Transverse colon (tissue), 4 donors: Measurements from ENCODE around the gene THBD. TPM values are rescaled to one million over a fixed set of nuclear protein-coding genes. Genes with fewer than 3 reads are reported as not detected.

ENCODE experiments used
- DNase-seq: peaks from one replicate; pipeline ENCODE4 v3.0.0-alpha.2; 2019
- H3K27ac ChIP-seq, 4 donors: fragments of 200-600 bp; sonication (generic); 2 replicates each; pipeline ENCODE4 v1.5.1; 2016 to 2018; ENCODE audit warnings: inconsistent platforms in 4 of 4
- H3K27me3 ChIP-seq: fragments of 200-600 bp; sonication (generic); 2 replicates; pipeline ENCODE4 v1.5.1; 2017; ENCODE audit warnings: inconsistent platforms
- H3K36me3 ChIP-seq, 4 donors: fragments of 200-600 bp; sonication (generic); 2 replicates each; pipeline ENCODE4 v1.5.1; 2017 to 2019; ENCODE audit warnings: inconsistent platforms in 4 of 4
- H3K4me1 ChIP-seq, 4 donors: fragments of 200-600 bp; sonication (generic); 2 replicates each; pipeline ENCODE4 v1.5.1; 2017 to 2020; ENCODE audit warnings: inconsistent platforms in 4 of 4
- H3K4me3 ChIP-seq, 4 donors: fragments of 200-600 bp; sonication (generic); 1 replicate in 1 of 4; 2 replicates in 3 of 4; pipeline versions ENCODE4 v1.5.1 to v1.6.1; 2017 to 2019; ENCODE audit warnings: inconsistent platforms in 4 of 4
- H3K9me3 ChIP-seq, 2 donors: fragments of 200-600 bp; sonication (generic); 2 replicates each; pipeline ENCODE4 v1.5.1; 2017 to 2019; ENCODE audit warnings: inconsistent platforms in 2 of 2
- EP300 ChIP-seq: sonication (generic); formaldehyde crosslinking; IDR thresholded peaks from one replicate; pipeline ENCODE4 v1.6.1; 2017; ENCODE audit warnings: antibody characterized with exemption, low read depth
- POLR2A ChIP-seq: fragments of 450-650 bp; IDR thresholded peaks from one replicate; pipeline ENCODE4 v1.6.1; 2016; ENCODE audit warnings: antibody characterized with exemption, mild to moderate bottlenecking, moderate library complexity
- POLR2AphosphoS5 ChIP-seq, 3 donors: sonication (generic); formaldehyde crosslinking; IDR thresholded peaks; one replicate each; pipeline ENCODE4 v1.6.1; 2016; ENCODE audit warnings: antibody characterized with exemption in 3 of 3
- WGBS, 2 donors: methylation state at CpG; one replicate each; pipeline ENCODE4 v1.1.5; 2018; ENCODE audit warnings: low coverage in 1 of 2; 5-methylcytosine and 5-hydroxymethylcytosine counted together
- in situ Hi-C, 4 donors: fragments of 200-750 bp; cut with MboI; loops; one replicate each; pipeline versions ENCODE4 v1.15.0 to v1.15.1; 2017; ENCODE audit warnings: low sequenced_read_pairs in 3 of 4, low pct_ligation_motif_present in 1 of 4, low pct_unique_long_range_greater_than_20kb in 1 of 4
- intact Hi-C: fragments of 100-400 bp; cut with DNase I; formaldehyde crosslinking; loops from one replicate; pipeline ENCODE4 v1.15.1; 2023; ENCODE audit warnings: low total_unique reads
- total RNA-seq, 4 donors: library from RNA; depleted of rRNA; stranded (reverse); fragments of >200 nt; gene quantifications; one replicate each; pipeline ENCODE4 v1.1.0, GENCODE V29; 2016
- TF ChIP-seq, protein P1 (sequence below), 5 experiments: fragments of 200-600 bp in 3 of 5; fragments of 450-650 bp in 2 of 5; sonication (generic) in 3 of 5; IDR thresholded peaks; 1 replicate in 2 of 5; 2 replicates in 3 of 5; pipeline ENCODE4 v1.5.1; 2016 to 2017; ENCODE audit warnings: antibody characterized with exemption in 5 of 5, inconsistent platforms in 3 of 5, mild to moderate bottlenecking in 2 of 5, moderate library complexity in 1 of 5

The THBD gene
- total RNA-seq, 4 donors from 2014 or later: 7.8 to 30.3 (median 18.6) TPM

DNA sequence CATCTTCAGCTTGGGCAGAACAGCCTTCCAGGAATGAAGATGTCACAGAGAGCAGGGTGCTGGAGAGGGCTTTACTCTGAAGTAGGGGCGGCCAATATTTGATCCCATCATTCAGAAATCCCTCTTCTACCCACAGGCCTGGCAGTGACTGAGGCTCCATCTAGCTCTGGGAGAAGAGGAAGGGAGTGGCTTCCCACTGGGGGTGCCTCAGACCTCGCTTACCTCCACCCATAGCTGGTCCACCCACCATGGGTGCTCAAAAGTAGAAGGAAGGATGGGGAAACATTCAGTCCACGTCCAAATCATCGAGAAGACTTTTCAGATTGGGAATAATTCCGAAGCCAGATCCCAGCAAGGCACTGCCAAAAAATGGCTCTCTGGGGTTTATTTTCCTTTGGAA lies 11.8 kb upstream of the THBD start:
- peak overlapping the region; percentile 40 to 71 (median 63) for H3K27ac ChIP-seq
- H3K36me3 ChIP-seq: no peaks in the 10 kb centered on the region
- no peaks in the 10 kb centered on the region for H3K9me3 ChIP-seq
- in situ Hi-C loops: no loop called here
- 64% methylated on average over 5 of the region's 5 CpGs; no CpG with 5 or more reads in 1 of the 2 donors for WGBS, 2 donors
- TF ChIP-seq, protein P1, sequence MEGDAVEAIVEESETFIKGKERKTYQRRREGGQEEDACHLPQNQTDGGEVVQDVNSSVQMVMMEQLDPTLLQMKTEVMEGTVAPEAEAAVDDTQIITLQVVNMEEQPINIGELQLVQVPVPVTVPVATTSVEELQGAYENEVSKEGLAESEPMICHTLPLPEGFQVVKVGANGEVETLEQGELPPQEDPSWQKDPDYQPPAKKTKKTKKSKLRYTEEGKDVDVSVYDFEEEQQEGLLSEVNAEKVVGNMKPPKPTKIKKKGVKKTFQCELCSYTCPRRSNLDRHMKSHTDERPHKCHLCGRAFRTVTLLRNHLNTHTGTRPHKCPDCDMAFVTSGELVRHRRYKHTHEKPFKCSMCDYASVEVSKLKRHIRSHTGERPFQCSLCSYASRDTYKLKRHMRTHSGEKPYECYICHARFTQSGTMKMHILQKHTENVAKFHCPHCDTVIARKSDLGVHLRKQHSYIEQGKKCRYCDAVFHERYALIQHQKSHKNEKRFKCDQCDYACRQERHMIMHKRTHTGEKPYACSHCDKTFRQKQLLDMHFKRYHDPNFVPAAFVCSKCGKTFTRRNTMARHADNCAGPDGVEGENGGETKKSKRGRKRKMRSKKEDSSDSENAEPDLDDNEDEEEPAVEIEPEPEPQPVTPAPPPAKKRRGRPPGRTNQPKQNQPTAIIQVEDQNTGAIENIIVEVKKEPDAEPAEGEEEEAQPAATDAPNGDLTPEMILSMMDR (IDR thresholded peaks at IDR 0.05): no peak
- TF ChIP-seq POLR2A (no peak), POLR2AphosphoS5 (IDR thresholded peaks at IDR 0.05) (no peak), EP300 (no peak)
- no peak for DNase-seq
- no peaks in the 10 kb centered on the region for H3K27me3 ChIP-seq
- H3K4me1 ChIP-seq: peaks cover 5 to 23% (median 7%) of the 10 kb centered on the region in 4 donors
- H3K4me3 ChIP-seq: no peak overlapping the region
- intact Hi-C loops: no loop called here

DNA sequence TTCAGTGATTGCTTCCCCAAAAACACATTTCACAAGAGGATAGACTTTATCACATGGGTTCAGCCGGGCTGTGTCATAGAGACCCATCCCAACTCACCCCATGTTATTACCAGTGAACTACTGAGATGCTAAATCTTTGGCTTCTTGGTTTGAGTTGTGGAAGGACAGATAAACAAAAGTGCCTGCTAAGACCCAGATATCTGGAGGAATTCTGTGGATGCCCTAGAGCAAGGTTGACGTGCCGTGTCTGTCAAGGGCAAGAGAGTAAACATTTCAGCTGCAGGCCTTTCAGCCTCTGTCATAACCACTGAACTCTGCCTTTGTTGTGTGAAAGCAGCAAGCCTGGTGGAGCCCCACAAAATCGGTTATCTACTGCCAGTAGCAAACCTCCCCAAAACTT lies 11.2 kb upstream of the THBD start:
- H3K36me3 ChIP-seq: no peaks in the 10 kb centered on the region
- no peak for DNase-seq
- no peak overlapping the region for H3K27ac ChIP-seq
- H3K9me3 ChIP-seq: no peaks in the 10 kb centered on the region
- in situ Hi-C loops: no loop called here
- intact Hi-C loops: no loop called here
- no peak overlapping the region for H3K4me3 ChIP-seq
- WGBS, 2 donors: 65% methylated on average over 4 of the region's 4 CpGs; no CpG with 5 or more reads in 1 of the 2 donors
- TF ChIP-seq EP300 (no peak), POLR2AphosphoS5 (IDR thresholded peaks at IDR 0.05) (no peak), POLR2A (no peak)
- TF ChIP-seq, protein P1 (IDR thresholded peaks at IDR 0.05): no peak
- H3K27me3 ChIP-seq: no peaks in the 10 kb centered on the region
- H3K4me1 ChIP-seq: peaks cover 5 to 23% (median 7%) of the 10 kb centered on the region in 4 donors

DNA sequence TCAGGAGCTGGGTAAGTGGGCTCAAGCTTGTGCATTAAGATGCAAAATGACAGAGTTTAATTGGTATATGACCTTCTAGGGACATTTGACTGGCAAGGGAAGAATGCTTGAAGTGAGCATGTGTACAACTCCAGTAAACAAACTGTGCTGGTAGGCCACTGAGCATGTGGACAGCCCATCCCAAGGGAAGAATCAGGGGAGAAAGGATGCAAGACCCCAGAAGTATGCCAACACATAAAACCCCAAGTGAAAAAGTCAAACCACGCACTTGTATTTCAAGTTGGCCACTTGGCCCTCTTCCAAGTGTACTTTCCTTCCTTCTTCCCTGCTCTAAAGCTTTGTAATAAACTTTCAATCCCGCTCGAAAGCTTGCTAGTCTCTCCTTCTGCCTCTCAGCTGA lies 10.4 kb upstream of the THBD start:
- H3K36me3 ChIP-seq: no peaks in the 10 kb centered on the region
- TF ChIP-seq, protein P1 (IDR thresholded peaks at IDR 0.05): no peak
- TF ChIP-seq POLR2AphosphoS5 (IDR thresholded peaks at IDR 0.05) (no peak), EP300 (no peak), POLR2A (no peak)
- peaks cover 5 to 23% (median 7%) of the 10 kb centered on the region in 4 donors for H3K4me1 ChIP-seq
- intact Hi-C loops (no loop called here), in situ Hi-C loops (no loop called here)
- H3K4me3 ChIP-seq: no peak overlapping the region
- H3K27me3 ChIP-seq: no peaks in the 10 kb centered on the region
- no peak for DNase-seq
- WGBS, 2 donors: 23 to 26% methylated on average over 2 to 3 of the region's 3 CpGs
- H3K27ac ChIP-seq: no peak overlapping the region
- no peaks in the 10 kb centered on the region for H3K9me3 ChIP-seq

DNA sequence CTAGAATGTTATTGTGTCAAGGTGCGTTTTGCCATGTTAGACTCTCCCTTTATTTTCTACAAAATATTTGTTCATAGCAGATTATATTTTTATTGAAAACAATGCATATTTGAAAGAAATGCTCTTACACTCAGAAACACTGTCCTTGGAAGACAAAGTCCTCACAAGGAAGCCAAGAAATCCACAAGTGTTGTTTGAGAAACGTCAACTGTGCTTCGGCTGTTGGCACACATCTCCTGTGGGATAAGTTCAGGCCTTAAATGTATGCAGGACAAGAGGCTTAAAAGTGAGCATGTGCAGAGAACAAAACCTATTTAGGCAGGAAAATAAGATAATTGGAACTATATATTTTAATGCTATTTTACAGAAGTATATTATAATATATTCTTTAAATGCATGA lies 9.5 kb upstream of the THBD start:
- Histone ChIP-seq H3K27me3 (no peaks in the 10 kb centered on the region), H3K4me3 (no peak overlapping the region), H3K36me3 (no peaks in the 10 kb centered on the region), H3K9me3 (no peaks in the 10 kb centered on the region), H3K4me1 (peaks cover 5 to 23% (median 7%) of the 10 kb centered on the region in 4 donors), H3K27ac (no peak overlapping the region)
- TF ChIP-seq, protein P1 (IDR thresholded peaks at IDR 0.05): no peak
- TF ChIP-seq POLR2A: no peak
- no peak for TF ChIP-seq POLR2AphosphoS5 (IDR thresholded peaks at IDR 0.05)
- no peak for TF ChIP-seq EP300
- DNase-seq: no peak
- in situ Hi-C loops (no loop called here), intact Hi-C loops (no loop called here)
- WGBS, 2 donors: 81 to 87% methylated on average over 3 of the region's 3 CpGs
